Omental fat pad (tissue), 4 donors: ENCODE data around the gene KIFC3. TPM values are rescaled to one million over a fixed set of nuclear protein-coding genes. Genes with fewer than 3 reads are reported as not detected.
"Not testable (repeated sequence)": the region's sequence is repeated elsewhere in the genome, so short reads cannot be mapped to it uniquely, and the experiment has no call there.

Experiments used
- ATAC-seq: fragments of 150-250 bp; one replicate; pipeline ENCODE4 v1.9.1; 2016; ENCODE audit warnings: mild to moderate bottlenecking, moderate library complexity; ENCODE audit not compliant: low FRiP score
- DNase-seq: peaks from one replicate; pipeline ENCODE4 v3.0.0-alpha.2; 2019; ENCODE audit warnings: low spot score
- total RNA-seq, 4 donors: library from RNA; depleted of rRNA; stranded (reverse); fragments of >200 nt; gene quantifications; one replicate each; pipeline ENCODE4 v1.1.0, GENCODE V29; 2016
- TF ChIP-seq, protein P1 (sequence below), 3 donors: fragments of 450-650 bp; IDR thresholded peaks; one replicate each; pipeline ENCODE4 v1.5.1; 2016 to 2017; ENCODE audit warnings: antibody characterized with exemption in 3 of 3, mild to moderate bottlenecking in 3 of 3, moderate library complexity in 2 of 3

Gene KIFC3
- total RNA-seq, 4 donors from 2014 or later: 41.5 to 96.9 (median 58.9) TPM

DNA sequence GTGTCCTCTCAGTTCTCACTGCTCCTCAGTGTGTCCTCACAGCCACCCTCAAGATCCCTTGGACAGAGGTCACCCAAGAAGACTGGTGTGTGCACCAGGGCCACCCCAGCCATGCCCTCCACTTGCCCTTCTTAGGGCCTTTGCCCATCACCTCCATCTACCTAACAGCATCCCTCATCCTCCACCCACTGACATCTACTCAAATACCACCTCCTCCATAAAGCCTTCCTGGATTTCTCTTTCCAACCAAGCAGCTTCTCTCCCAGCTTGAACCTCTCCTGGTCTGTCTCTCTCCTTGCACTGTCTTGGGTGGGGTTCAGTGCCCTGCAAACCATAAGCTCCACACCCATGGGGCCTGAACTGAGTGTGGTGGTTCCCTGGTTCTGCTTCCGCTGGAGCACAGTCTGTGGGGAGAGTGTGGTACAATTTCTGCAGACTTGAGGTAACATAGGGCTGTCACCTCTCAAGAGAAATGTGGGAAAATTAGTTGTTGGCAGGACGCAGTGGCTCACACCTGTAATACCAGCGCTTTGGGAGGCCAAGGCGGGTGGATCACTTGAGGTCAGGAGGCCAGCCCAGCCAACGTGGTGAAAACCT lies 52.3 kb downstream of the KIFC3 start:
- ATAC-seq: no peak
- no peak for DNase-seq

DNA sequence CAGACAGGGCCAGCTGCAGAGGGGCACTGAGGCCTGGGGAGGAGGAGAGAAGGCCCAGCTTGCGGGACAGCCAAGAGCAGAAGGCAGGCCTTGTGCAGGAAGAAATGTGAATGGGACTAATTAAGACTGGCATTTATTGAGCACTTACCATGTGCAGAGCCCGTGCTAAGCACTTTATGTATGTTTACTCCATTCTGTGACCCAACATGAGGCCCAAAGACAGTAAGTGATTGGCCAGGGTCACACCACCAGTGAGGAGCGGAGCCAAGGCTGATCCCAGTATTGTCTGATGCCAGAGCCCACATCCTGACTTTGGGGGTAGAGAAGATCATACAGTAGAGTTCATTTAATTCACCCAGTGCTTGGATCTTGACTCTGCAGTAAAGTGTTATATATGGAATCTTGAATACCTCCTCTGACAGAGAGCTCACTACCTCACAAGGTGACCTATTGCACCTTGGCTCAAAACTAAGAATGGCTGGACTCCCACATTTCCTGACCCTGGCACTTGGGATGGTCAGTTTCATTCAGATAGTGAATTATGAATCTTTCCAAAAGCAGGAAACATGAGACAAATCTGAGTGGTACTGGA lies 53.1 kb downstream of the KIFC3 start:
- ATAC-seq: no peak
- TF ChIP-seq, protein P1, sequence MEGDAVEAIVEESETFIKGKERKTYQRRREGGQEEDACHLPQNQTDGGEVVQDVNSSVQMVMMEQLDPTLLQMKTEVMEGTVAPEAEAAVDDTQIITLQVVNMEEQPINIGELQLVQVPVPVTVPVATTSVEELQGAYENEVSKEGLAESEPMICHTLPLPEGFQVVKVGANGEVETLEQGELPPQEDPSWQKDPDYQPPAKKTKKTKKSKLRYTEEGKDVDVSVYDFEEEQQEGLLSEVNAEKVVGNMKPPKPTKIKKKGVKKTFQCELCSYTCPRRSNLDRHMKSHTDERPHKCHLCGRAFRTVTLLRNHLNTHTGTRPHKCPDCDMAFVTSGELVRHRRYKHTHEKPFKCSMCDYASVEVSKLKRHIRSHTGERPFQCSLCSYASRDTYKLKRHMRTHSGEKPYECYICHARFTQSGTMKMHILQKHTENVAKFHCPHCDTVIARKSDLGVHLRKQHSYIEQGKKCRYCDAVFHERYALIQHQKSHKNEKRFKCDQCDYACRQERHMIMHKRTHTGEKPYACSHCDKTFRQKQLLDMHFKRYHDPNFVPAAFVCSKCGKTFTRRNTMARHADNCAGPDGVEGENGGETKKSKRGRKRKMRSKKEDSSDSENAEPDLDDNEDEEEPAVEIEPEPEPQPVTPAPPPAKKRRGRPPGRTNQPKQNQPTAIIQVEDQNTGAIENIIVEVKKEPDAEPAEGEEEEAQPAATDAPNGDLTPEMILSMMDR (IDR thresholded peaks at IDR 0.05): no peak

More for the DNA sequence above, 52.3 kb downstream of the KIFC3 start:
- TF ChIP-seq, protein P1 (IDR thresholded peaks at IDR 0.05): no peak

DNA sequence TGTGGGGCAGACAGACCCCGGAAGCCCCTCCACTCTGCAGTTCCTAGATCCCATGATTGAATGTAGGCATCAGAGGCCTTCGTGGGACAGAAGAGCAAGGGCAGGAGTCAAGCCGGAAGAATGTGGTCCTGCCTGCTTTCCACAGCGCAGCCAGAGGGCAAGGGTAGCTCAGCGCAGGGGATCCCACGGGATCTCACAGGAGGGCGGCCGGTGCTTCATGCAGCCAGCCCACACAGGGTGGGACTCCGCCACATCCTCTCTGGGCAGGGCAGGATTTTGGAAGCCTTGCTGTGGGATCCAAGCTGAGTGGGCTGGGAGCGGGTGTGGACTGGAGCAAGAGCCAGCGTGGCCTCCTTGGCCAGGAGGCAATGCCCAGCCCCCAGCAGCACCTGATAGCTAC lies 53.7 kb downstream of the KIFC3 start:
- ATAC-seq: no peak
- TF ChIP-seq, protein P1 (IDR thresholded peaks at IDR 0.05): no peak
- no peak for DNase-seq

More for the DNA sequence above, 53.1 kb downstream of the KIFC3 start:
- no peak for DNase-seq

DNA sequence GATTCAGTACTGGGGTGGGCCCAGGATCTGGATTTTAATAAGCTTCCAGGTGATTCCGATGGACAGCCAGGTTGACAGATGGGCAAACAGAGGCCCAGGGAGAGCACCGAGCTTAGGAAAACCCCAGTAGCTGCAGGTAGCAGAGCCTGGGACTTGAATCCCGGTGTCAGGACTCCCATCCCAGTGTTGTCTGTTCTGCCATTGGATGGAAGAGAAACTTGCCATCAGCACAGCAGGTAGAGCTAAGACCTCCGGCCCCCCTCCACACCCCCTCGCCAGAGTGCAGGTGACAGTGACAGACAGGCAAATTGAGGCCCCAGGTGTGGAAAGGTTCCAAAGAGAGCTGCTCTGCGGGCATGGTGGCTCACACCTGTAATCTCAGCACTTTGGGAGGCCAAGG lies 54.3 kb downstream of the KIFC3 start:
- DNase-seq (no peak), ATAC-seq (no peak)
- TF ChIP-seq, protein P1 (IDR thresholded peaks at IDR 0.05): no peak

DNA sequence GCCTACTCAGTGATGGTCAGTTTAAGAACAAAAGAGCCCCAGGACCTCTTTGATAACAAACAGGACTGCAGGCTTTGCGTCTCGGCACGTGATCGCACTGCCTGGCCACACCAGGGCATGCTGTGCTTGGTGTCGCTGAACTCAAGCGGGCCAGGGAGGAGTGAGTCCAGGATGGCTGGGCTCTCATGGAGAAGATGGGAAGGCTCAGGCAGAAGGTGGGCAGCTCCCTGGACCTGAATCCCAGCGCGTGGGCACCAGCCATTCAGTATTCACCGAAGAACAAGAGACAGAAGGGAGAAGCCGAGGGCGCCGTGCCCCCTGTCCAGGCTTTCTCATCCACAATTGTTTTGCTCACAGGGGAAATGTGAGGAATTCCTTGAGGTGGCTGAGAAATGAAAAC lies 54.8 kb downstream of the KIFC3 start:
- ATAC-seq: no peak
- DNase-seq: no peak
- TF ChIP-seq, protein P1 (IDR thresholded peaks at IDR 0.05): no peak

DNA sequence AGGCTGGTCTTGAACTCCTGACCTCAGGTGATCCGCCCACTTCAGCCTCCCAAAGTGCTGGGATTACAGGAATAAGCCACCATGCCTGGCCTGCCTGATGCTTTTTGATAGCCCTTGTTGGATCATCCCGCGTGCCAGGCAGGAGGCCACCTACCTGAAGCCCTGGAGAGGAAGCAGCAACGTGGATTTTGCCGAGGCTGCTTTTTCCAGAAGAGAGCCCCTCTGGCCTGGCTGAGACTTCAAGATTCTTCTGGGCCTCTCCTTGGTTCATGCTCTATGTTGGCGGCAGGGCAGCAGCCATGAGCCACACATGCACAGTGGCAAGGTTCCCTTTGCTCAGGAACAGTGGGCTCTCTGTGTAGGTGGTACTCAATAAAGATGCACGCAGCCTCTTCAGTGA lies 55.2 kb downstream of the KIFC3 start:
- no peak for ATAC-seq
- TF ChIP-seq, protein P1 (IDR thresholded peaks at IDR 0.05): no peak
- DNase-seq: no peak

DNA sequence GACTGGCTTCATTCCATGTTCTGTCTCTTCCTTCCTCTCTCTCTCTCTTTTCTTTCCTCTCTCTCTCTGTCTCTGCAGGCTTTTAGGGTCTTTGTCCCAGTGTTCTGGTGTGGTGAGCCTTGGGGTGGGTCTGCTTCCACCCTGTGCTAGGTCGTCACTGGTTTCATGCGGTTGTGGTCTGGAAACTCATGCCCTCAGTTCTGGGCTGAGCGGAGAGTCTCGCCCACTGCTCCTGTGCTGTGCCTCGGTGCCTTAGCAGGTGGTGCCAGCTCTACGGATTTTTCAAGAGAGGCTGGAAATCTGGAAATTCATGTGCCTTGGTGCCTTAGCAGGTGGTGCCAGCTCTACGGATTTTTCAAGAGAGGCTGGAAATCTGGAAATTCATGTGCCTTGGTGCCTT lies 56.0 kb downstream of the KIFC3 start:
- ATAC-seq, DNase-seq: not testable (repeated sequence)
